ENCODE measurements around the gene KDM4B.

DNA sequence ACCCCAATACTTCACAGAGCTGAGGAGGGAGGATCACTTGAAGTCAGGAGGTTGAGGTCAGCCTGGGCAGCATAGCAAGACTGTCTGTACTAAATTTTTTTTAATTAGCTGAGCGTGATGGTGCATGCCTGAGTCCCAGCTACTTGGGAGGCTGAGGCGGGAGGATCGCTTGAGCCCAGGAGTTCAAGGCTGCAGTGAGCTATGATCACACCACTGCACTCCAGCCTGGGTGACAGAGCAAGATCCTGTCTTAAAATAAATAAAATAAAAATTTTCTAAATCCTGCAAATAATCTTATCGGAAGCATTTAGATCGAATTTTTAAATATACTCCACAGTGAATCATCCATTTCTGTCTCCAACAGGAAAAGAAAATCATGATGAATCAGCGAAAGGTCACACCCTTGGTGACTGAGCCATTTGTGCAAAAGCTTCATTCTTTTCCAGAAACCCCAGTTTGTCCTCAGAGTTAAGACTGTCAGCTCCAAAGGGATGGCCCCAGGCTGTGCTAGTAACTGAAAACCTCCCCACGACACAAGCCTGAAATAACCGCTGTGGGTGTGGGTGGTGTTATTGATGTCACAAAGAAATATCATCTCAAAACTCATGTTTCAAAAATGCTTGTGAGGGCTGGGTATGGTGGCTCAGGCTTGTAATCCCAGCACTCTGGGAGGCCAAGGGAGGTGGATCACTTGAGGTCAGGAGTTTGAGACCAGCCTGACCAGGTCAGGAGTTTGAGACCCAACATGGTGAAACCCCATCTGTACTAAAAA is 204.1 kb downstream of the KDM4B start:
- TF ChIP-seq, protein P1, sequence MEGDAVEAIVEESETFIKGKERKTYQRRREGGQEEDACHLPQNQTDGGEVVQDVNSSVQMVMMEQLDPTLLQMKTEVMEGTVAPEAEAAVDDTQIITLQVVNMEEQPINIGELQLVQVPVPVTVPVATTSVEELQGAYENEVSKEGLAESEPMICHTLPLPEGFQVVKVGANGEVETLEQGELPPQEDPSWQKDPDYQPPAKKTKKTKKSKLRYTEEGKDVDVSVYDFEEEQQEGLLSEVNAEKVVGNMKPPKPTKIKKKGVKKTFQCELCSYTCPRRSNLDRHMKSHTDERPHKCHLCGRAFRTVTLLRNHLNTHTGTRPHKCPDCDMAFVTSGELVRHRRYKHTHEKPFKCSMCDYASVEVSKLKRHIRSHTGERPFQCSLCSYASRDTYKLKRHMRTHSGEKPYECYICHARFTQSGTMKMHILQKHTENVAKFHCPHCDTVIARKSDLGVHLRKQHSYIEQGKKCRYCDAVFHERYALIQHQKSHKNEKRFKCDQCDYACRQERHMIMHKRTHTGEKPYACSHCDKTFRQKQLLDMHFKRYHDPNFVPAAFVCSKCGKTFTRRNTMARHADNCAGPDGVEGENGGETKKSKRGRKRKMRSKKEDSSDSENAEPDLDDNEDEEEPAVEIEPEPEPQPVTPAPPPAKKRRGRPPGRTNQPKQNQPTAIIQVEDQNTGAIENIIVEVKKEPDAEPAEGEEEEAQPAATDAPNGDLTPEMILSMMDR (IDR thresholded peaks at IDR 0.05): no peak
- TF ChIP-seq POLR2A (IDR thresholded peaks at IDR 0.05; ENCODE audit: low read depth) (no peak), POLR2AphosphoS5 (IDR thresholded peaks at IDR 0.05) (peak; percentile 7 to 13)

Measured in esophagus muscularis mucosa (tissue), 3 donors.